ENCODE measurements around the gene KHDC3L.
"Not testable (repeated sequence)": the region's sequence is repeated elsewhere in the genome, so short reads cannot be mapped to it uniquely, and the experiment has no call there.

- not testable (repeated sequence) for TF ChIP-seq CTCF, POLR2AphosphoS5 (IDR thresholded peaks at IDR 0.05)
Observed at GRCh38 chr6:73392188-73392587, 29.7 kb downstream of the KHDC3L start.

All from sigmoid colon (tissue), 4 donors.